ENCODE measurements around the gene TNNI2. TPM values are rescaled to one million over a fixed set of nuclear protein-coding genes. Genes with fewer than 3 reads are reported as not detected.
"Not testable (repeated sequence)": the region's sequence is repeated elsewhere in the genome, so short reads cannot be mapped to it uniquely, and the experiment has no call there.

The TNNI2 gene
- total RNA-seq, 4 donors from 2014 or later = not detected

DNA sequence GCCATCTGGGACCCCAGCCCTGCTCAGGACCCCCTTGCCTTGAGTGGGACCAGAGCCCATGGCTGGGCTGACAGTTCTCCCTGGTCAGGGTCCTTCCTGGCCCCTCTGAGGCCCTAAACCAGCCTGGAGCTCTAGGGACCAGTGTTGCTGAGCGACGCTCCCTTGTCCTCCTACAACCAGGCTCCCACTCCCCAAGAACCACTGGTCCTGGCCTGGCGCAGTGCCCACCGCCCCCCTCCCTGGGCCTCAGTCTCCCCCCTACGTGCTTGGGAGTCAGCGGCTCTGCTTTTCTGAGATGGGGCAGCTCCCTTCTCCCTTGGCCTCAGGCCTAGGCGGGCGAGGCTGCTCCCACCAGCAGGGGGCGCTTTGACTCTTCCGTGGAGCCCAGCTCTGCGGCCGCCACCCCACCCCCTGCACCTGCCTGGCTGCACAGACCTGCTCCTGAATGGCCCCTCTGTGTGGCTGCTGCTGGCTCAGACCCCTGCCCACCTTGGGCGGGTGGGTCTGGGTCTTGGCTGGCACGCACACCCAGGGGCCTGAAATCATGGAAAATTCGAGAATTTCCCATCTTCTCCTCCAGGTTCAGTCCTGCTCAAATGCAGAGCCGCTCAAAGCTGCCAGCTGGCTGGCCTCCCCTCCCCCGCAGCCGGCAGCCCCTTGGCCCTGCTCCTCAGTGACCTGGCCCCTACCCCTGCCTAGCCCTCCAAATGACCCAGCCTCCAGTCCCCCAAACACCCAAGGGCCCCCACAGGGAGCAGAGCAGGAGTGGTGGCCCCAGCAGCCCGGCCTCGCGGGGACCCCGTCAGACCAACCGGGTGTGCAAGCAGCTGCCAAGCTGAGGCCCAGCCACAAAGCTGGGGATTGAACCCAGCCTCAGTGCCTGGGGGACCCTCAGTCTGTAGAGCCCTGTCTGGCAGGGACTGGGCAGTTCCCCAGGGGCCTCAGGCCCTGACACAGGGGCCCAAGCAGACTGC is 43.8 kb downstream of the TNNI2 start:
- TF ChIP-seq, protein P1, sequence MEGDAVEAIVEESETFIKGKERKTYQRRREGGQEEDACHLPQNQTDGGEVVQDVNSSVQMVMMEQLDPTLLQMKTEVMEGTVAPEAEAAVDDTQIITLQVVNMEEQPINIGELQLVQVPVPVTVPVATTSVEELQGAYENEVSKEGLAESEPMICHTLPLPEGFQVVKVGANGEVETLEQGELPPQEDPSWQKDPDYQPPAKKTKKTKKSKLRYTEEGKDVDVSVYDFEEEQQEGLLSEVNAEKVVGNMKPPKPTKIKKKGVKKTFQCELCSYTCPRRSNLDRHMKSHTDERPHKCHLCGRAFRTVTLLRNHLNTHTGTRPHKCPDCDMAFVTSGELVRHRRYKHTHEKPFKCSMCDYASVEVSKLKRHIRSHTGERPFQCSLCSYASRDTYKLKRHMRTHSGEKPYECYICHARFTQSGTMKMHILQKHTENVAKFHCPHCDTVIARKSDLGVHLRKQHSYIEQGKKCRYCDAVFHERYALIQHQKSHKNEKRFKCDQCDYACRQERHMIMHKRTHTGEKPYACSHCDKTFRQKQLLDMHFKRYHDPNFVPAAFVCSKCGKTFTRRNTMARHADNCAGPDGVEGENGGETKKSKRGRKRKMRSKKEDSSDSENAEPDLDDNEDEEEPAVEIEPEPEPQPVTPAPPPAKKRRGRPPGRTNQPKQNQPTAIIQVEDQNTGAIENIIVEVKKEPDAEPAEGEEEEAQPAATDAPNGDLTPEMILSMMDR (IDR thresholded peaks at IDR 0.05) = peak; percentile 90 to 96 (median 94)
- TF ChIP-seq EP300 (IDR thresholded peaks at IDR 0.05) (peak in 1 of 2 donors; percentile 49), POLR2A (IDR thresholded peaks at IDR 0.05) (no peak)
- peaks cover 0 to 40% (median 0%) of the 10 kb centered on the region in 3 donors for H3K36me3 ChIP-seq
- no peak overlapping the region for H3K4me3 ChIP-seq
- H3K4me1 ChIP-seq = peaks cover 0 to 44% (median 24%) of the 10 kb centered on the region in 4 donors
- H3K27me3 ChIP-seq = no peaks in the 10 kb centered on the region
- WGBS, 2 donors = 7 to 28% methylated on average over 14 to 15 of the region's 23 CpGs
- peak; percentile 70 to 72 for DNase-seq (ENCODE audit: low spot score in 2 of 2)
- peak overlapping the region; percentile 33 to 91 (median 82) for H3K27ac ChIP-seq
- no peaks in the 10 kb centered on the region for H3K9me3 ChIP-seq

GRCh38 chr11:1883346-1884302 is 44.8 kb downstream of the TNNI2 start:
- WGBS, 2 donors = 91 to 93% methylated on average over 14 of the region's 14 CpGs
- Histone ChIP-seq H3K4me1 (peaks cover 0 to 38% (median 24%) of the 10 kb centered on the region in 4 donors), H3K9me3 (no peaks in the 10 kb centered on the region), H3K4me3 (no peak overlapping the region), H3K36me3 (peaks cover 0 to 43% (median 0%) of the 10 kb centered on the region in 3 donors), H3K27me3 (no peaks in the 10 kb centered on the region), H3K27ac (peak overlapping the region in 1 of 4 donors; percentile 24)
- no peak for DNase-seq (ENCODE audit: low spot score in 2 of 2)
- no peak for TF ChIP-seq POLR2A (IDR thresholded peaks at IDR 0.05)
- no peak for TF ChIP-seq EP300 (IDR thresholded peaks at IDR 0.05)
- TF ChIP-seq, protein P1 (IDR thresholded peaks at IDR 0.05) = no peak

GRCh38 chr11:1884303-1884700 is 45.5 kb downstream of the TNNI2 start:
- DNase-seq (ENCODE audit: low spot score in 2 of 2) = no peak
- 91 to 92% methylated on average over 5 of the region's 5 CpGs for WGBS, 2 donors
- no peaks in the 10 kb centered on the region for H3K27me3 ChIP-seq
- H3K27ac ChIP-seq = no peak overlapping the region
- TF ChIP-seq, protein P1 (IDR thresholded peaks at IDR 0.05) = no peak
- TF ChIP-seq EP300 (IDR thresholded peaks at IDR 0.05) (no peak), POLR2A (IDR thresholded peaks at IDR 0.05) (no peak)
- no peak overlapping the region for H3K4me3 ChIP-seq
- no peaks in the 10 kb centered on the region for H3K9me3 ChIP-seq
- H3K36me3 ChIP-seq = peaks cover 0 to 43% (median 0%) of the 10 kb centered on the region in 3 donors
- H3K4me1 ChIP-seq = peaks cover 0 to 37% (median 24%) of the 10 kb centered on the region in 4 donors

GRCh38 chr11:1886551-1886950 is 47.8 kb downstream of the TNNI2 start:
- H3K4me3 ChIP-seq; DNase-seq (ENCODE audit: low spot score in 2 of 2): not testable (repeated sequence)
- WGBS, 2 donors = 88% methylated on average over 8 to 13 of the region's 13 CpGs

More at GRCh38 chr11:1886551-1886950, 47.8 kb downstream of the TNNI2 start:
- not testable (repeated sequence) for H3K27me3 ChIP-seq, H3K9me3 ChIP-seq, H3K27ac ChIP-seq
- peaks cover 0 to 43% (median 0%) of the 10 kb centered on the region in 3 donors for H3K36me3 ChIP-seq
- peaks cover 0 to 21% (median 9%) of the 10 kb centered on the region in 4 donors for H3K4me1 ChIP-seq
